Measurements from ENCODE around the gene LRRFIP1.

DNA sequence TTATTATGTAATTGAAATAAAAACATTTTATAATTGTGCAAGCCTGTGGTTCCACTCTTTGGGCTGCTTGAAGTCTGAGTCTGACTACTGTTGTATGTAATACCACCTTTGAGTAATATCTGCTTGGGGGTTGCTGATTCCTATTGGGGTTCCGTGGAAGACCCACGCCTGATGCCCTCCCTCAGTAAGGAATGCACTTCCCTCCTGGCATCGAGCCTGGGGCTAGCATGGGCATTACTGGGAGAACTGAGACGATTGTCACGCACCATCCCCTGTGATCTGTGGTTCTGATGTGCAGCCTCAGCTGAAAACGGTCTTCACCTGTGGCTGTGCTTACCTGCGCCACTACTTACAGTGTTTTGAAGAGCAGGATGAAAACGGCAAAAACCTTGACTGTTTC is 138.5 kb downstream of the LRRFIP1 start:
- TF ChIP-seq CTCF (IDR thresholded peaks at IDR 0.05; ENCODE audit: insufficient read depth, low read length) = no peak
- TF ChIP-seq, protein P1, sequence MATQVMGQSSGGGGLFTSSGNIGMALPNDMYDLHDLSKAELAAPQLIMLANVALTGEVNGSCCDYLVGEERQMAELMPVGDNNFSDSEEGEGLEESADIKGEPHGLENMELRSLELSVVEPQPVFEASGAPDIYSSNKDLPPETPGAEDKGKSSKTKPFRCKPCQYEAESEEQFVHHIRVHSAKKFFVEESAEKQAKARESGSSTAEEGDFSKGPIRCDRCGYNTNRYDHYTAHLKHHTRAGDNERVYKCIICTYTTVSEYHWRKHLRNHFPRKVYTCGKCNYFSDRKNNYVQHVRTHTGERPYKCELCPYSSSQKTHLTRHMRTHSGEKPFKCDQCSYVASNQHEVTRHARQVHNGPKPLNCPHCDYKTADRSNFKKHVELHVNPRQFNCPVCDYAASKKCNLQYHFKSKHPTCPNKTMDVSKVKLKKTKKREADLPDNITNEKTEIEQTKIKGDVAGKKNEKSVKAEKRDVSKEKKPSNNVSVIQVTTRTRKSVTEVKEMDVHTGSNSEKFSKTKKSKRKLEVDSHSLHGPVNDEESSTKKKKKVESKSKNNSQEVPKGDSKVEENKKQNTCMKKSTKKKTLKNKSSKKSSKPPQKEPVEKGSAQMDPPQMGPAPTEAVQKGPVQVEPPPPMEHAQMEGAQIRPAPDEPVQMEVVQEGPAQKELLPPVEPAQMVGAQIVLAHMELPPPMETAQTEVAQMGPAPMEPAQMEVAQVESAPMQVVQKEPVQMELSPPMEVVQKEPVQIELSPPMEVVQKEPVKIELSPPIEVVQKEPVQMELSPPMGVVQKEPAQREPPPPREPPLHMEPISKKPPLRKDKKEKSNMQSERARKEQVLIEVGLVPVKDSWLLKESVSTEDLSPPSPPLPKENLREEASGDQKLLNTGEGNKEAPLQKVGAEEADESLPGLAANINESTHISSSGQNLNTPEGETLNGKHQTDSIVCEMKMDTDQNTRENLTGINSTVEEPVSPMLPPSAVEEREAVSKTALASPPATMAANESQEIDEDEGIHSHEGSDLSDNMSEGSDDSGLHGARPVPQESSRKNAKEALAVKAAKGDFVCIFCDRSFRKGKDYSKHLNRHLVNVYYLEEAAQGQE (IDR thresholded peaks at IDR 0.05; ENCODE audit: insufficient replicate concordance, low read depth) = no peak
- no peak for TF ChIP-seq POLR2AphosphoS5 (IDR thresholded peaks at IDR 0.05; ENCODE audit: low read depth)
- TF ChIP-seq SPI1 (IDR thresholded peaks at IDR 0.05; ENCODE audit: borderline replicate concordance, low read depth) = no peak
- TF ChIP-seq GABPA (IDR thresholded peaks at IDR 0.05; ENCODE audit: low read depth) = no peak
